IMR-90 (cell line): ENCODE results near the gene ARMH2. TPM values are rescaled to one million over a fixed set of nuclear protein-coding genes. Genes with fewer than 3 reads are reported as not detected.

Experiments used
- ATAC-seq: fragments of 200-7000 bp; cut with Tn5 transposase; 2 replicates; pipeline ENCODE4 v1.9.1; 2020; ENCODE audit warnings: low read depth, mild to moderate bottlenecking, moderate library complexity
- BruUV-seq: library from RNA; stranded (reverse); fragments of 400-500 nt; replicated peaks from 2 replicates; lab custom pipeline; 2021; lab: Mats Ljungman, UMichigan
- CTCF ChIA-PET: fragments of 300-600 bp; formaldehyde crosslinking; extraction: SDS; loops from one replicate; lab custom pipeline; 2021; ENCODE audit warnings: antibody characterized with exemption; lab: Yijun Ruan, JAX
- POLR2A ChIA-PET: fragments of 300-600 bp; sonication (Branson Sonifier 250); formaldehyde crosslinking; loops from one replicate; lab custom pipeline; 2022; ENCODE audit warnings: antibody characterized with exemption; ENCODE audit not compliant: unreplicated experiment; lab: Charles Lee
- DNase-seq: peaks from one replicate; pipeline ENCODE4 v3.0.0; 2013
- H2AFZ ChIP-seq: replicated peaks from 2 replicates; pipeline ENCODE3; 2013; ENCODE audit warnings: low read length, mild to moderate bottlenecking; ENCODE audit not compliant: poor library complexity
- H2AK5ac ChIP-seq: 2 replicates; pipeline ENCODE4 v1.6.1; 2013; ENCODE audit warnings: low read depth, low read length, inconsistent platforms
- H2AK9ac ChIP-seq: replicated peaks from 2 replicates; pipeline ENCODE3; 2013; ENCODE audit warnings: mild to moderate bottlenecking, low read depth, low read length, moderate library complexity; ENCODE audit not compliant: poor library complexity
- H2BK120ac ChIP-seq: 2 replicates; pipeline ENCODE4 v1.6.1; 2013; ENCODE audit warnings: low read depth, low read length, inconsistent platforms
- H2BK15ac ChIP-seq: 3 replicates; pipeline ENCODE4 v1.6.1; 2013; ENCODE audit warnings: low read depth, low read length, inconsistent platforms
- H2BK20ac ChIP-seq: 2 replicates; pipeline ENCODE4 v1.6.1; 2013; ENCODE audit warnings: low read depth, mild to moderate bottlenecking, inconsistent platforms, low read length, moderate library complexity
- H2BK5ac ChIP-seq: 2 replicates; pipeline ENCODE4 v1.6.1; 2013; ENCODE audit warnings: mild to moderate bottlenecking, low read depth, low read length, inconsistent platforms; ENCODE audit not compliant: poor library complexity, severe bottlenecking
- H3K14ac ChIP-seq: replicated peaks from 2 replicates; pipeline ENCODE4 v1.6.1; 2013; ENCODE audit warnings: low read depth, low read length, inconsistent platforms
- H3K18ac ChIP-seq: 2 replicates; pipeline ENCODE4 v1.6.1; 2013; ENCODE audit warnings: low read depth, low read length, control low read depth
- H3K23ac ChIP-seq: 2 replicates; pipeline ENCODE4 v1.6.1; 2013; ENCODE audit warnings: low read depth, low read length, inconsistent platforms
- H3K27ac ChIP-seq: 2 replicates; pipeline ENCODE4 v1.5.1; 2013; ENCODE audit warnings: mild to moderate bottlenecking, control low read depth, low read length; ENCODE audit not compliant: insufficient read depth
- H3K27me3 ChIP-seq: 2 replicates; pipeline ENCODE4 v1.6.1; 2013; ENCODE audit warnings: low read length; ENCODE audit not compliant: control insufficient read depth, insufficient read depth
- H3K36me3 ChIP-seq: 2 replicates; pipeline ENCODE4 v1.6.1; 2013; ENCODE audit warnings: low read length, mixed read lengths; ENCODE audit not compliant: control insufficient read depth, insufficient read depth
- H3K4ac ChIP-seq: 2 replicates; pipeline ENCODE4 v1.6.1; 2013; ENCODE audit warnings: low read depth, low read length, inconsistent platforms
- H3K4me1 ChIP-seq: 2 replicates; pipeline ENCODE4 v1.6.1; 2013; ENCODE audit warnings: low read length, mixed read lengths; ENCODE audit not compliant: control insufficient read depth, insufficient read depth
- H3K4me2 ChIP-seq: 2 replicates; pipeline ENCODE4 v1.6.1; 2013; ENCODE audit warnings: low read depth, mild to moderate bottlenecking, control low read depth, low read length, moderate library complexity
- H3K4me3 ChIP-seq: 2 replicates; pipeline ENCODE4 v1.5.1; 2013; ENCODE audit warnings: low read depth, mild to moderate bottlenecking, control low read depth, low read length, moderate library complexity; ENCODE audit not compliant: insufficient read depth
- H3K56ac ChIP-seq: 2 replicates; pipeline ENCODE4 v1.6.1; 2013; ENCODE audit warnings: low read length, inconsistent platforms; ENCODE audit not compliant: insufficient read depth; ENCODE audit errors: extremely low read depth
- H3K79me1 ChIP-seq, 2 experiments: 2 replicates each; pipeline ENCODE4 v1.6.1; 2013; ENCODE audit warnings: low read length in 2 of 2, inconsistent platforms in 1 of 2, low read depth in 1 of 2
- H3K9ac ChIP-seq: 2 replicates; pipeline ENCODE4 v1.6.1; 2013; ENCODE audit warnings: low read depth, low read length, control low read depth
- H3K9me1 ChIP-seq: 2 replicates; pipeline ENCODE4 v1.6.1; 2013; ENCODE audit warnings: low read length, inconsistent platforms; ENCODE audit not compliant: insufficient read depth
- H3K9me3 ChIP-seq: 2 replicates; pipeline ENCODE4 v1.6.1; 2013; ENCODE audit warnings: low read length; ENCODE audit not compliant: control insufficient read depth, insufficient read depth
- H4K20me1 ChIP-seq: 2 replicates; pipeline ENCODE4 v1.6.1; 2013; ENCODE audit warnings: low read length, inconsistent platforms; ENCODE audit not compliant: insufficient read depth
- H4K5ac ChIP-seq: 2 replicates; pipeline ENCODE4 v1.6.1; 2013; ENCODE audit warnings: mild to moderate bottlenecking, low read depth, low read length, control low read depth
- H4K8ac ChIP-seq, 2 experiments: 2 replicates each; pipeline ENCODE4 v1.6.1; 2013; ENCODE audit warnings: low read depth in 2 of 2, low read length in 2 of 2, control low read depth in 1 of 2, inconsistent platforms in 1 of 2
- H4K91ac ChIP-seq: 2 replicates; pipeline ENCODE4 v1.6.1; 2013; ENCODE audit warnings: low read depth, low read length, inconsistent platforms; ENCODE audit not compliant: insufficient read depth
- BHLHE40 ChIP-seq: fragments of 150-350 bp; IDR thresholded peaks from 2 replicates; pipeline ENCODE4 v1.6.1; 2016; ENCODE audit warnings: mild to moderate bottlenecking, low read depth, low read length
- CTCF ChIP-seq: conservative IDR thresholded peaks from 2 replicates; pipeline ENCODE4 v1.5.1; 2012; ENCODE audit warnings: mild to moderate bottlenecking, low read depth, low read length, improper control_type of control experiment
- RAD21 ChIP-seq: IDR thresholded peaks from 2 replicates; pipeline ENCODE4 v1.6.1; 2012; ENCODE audit warnings: low read length, improper control_type of control experiment
- RCOR1 ChIP-seq: IDR thresholded peaks from 2 replicates; pipeline ENCODE4 v1.6.1; 2012; ENCODE audit warnings: mild to moderate bottlenecking, low read length, improper control_type of control experiment; ENCODE audit not compliant: insufficient replicate concordance
- SMC3 ChIP-seq: fragments of 150-350 bp; IDR thresholded peaks from 2 replicates; pipeline ENCODE4 v1.6.1; 2016; ENCODE audit warnings: low read depth, mild to moderate bottlenecking, antibody characterized with exemption, low read length, moderate library complexity
- USF2 ChIP-seq: fragments of 150-350 bp; IDR thresholded peaks from 2 replicates; pipeline ENCODE4 v1.6.1; 2017; ENCODE audit warnings: mild to moderate bottlenecking, antibody characterized with exemption, low read length, low read depth
- WGBS, 2 experiments: methylation state at CpG; one replicate each; pipeline versions ENCODE4 v1.1.5 to v1.1.7; 2013; ENCODE audit warnings: missing lambda C conversion rate in 2 of 2; ENCODE audit not compliant: insufficient read length in 1 of 2; ENCODE audit errors: extremely low coverage in 2 of 2; 5-methylcytosine and 5-hydroxymethylcytosine counted together
- dilution Hi-C: fragments of 300-500 bp; cut with HindIII; formaldehyde crosslinking; loops from one replicate; pipeline ENCODE4 v1.14.3; 2018; ENCODE audit warnings: low sequenced_read_pairs; ENCODE audit not compliant: unreplicated experiment
- in situ Hi-C: fragments of 300-500 bp; cut with MboI; formaldehyde crosslinking; loops from 3 replicates; pipeline ENCODE4 v1.14.3; 2019; ENCODE audit warnings: low sequenced_read_pairs, inconsistent platforms, mixed read lengths
- intact Hi-C: fragments of 100-400 bp; cut with micrococcal nuclease; formaldehyde crosslinking; loops from 2 replicates; pipeline ENCODE4 v1.10.0; 2022
- polyA plus RNA-seq, 3 experiments: library from polyadenylated mRNA; depleted of rRNA; stranded (reverse); fragments of >200 nt; gene quantifications; 2 replicates each; pipeline ENCODE4 v1.2.3, GENCODE V29; 2012; ENCODE audit warnings: low replicate concordance in 1 of 3
- total RNA-seq: library from RNA; depleted of rRNA; stranded (reverse); fragments of >200 nt; gene quantifications from 2 replicates; pipeline ENCODE4 v1.2.3, GENCODE V29; 2012

The ARMH2 gene
- total and polyA plus RNA-seq, 2 of the 4 experiments (the other 2 are of a cell fraction): not detected

GRCh38 chr6:24832794-24833193, 34.1 kb upstream of the ARMH2 start:
- no peak for DNase-seq
- POLR2A ChIA-PET: no interaction called here

More at GRCh38 chr6:24832794-24833193, 34.1 kb upstream of the ARMH2 start:
- TF ChIP-seq BHLHE40: no peak
- TF ChIP-seq RAD21: no peak
- TF ChIP-seq USF2: no peak
- no peak for TF ChIP-seq SMC3
- no peak for TF ChIP-seq RCOR1
- no peak for TF ChIP-seq CTCF
- Histone ChIP-seq H3K56ac (no peak overlapping the region), H2AFZ (no peak overlapping the region), H3K4me1 (peaks cover 5% of the 10 kb centered on the region), H4K5ac (no peak overlapping the region), H3K36me3 (peaks cover 8% of the 10 kb centered on the region), H3K9me3 (no peaks in the 10 kb centered on the region), H3K9me1 (0 out of 2 replicates have a peak, but pooled peaks cover 3% of the 10 kb centered on the region), H2BK120ac (no peak overlapping the region), H2BK5ac (no peak overlapping the region), H3K9ac (no peak overlapping the region), H2AK5ac (no peak overlapping the region), H3K27me3 (no peaks in the 10 kb centered on the region), H2BK20ac (no peak overlapping the region), H3K4me2 (no peak overlapping the region), H2BK15ac (no peak overlapping the region), H4K20me1 (no peaks in the 10 kb centered on the region), H3K23ac (no peak overlapping the region), H3K14ac (no peak overlapping the region), H2AK9ac (no peak overlapping the region), H3K4ac (no peak overlapping the region), H3K18ac (peak overlapping the region; percentile 26; the same call in 1 of the 2 replicates), H4K91ac (no peak overlapping the region), H3K27ac (no peak overlapping the region), H3K4me3 (no peak overlapping the region), H3K79me1 (no peaks in the 10 kb centered on the region), H4K8ac (no peak overlapping the region)
- in situ Hi-C loops: no loop called here
- intact Hi-C loops: loop anchor here (5.0 kb wide), 1 partner anchor 35 kb away; the partner anchor contains the start of gene ARMH2
- no TSS peak for BruUV-seq
- WGBS, 2 experiments: no CpG with 5 or more reads among the region's 1 CpG
- no peak for ATAC-seq
- dilution Hi-C loops: loop anchor here (25.0 kb wide), 1 partner anchor 255 kb away; no protein-coding TSS in a partner anchor
- CTCF ChIA-PET: interaction anchor here (0.6 to 1.2 kb wide), 2 partner anchors 180 to 185 kb away, joined by 3 to 5 read pairs; no protein-coding TSS in a partner anchor
